Left lung (tissue), 10 donors: ENCODE data around the gene MORN1. TPM values are rescaled to one million over a fixed set of nuclear protein-coding genes. Genes with fewer than 3 reads are reported as not detected.

Source experiments
- ATAC-seq: fragments of 200-7000 bp; cut with Tn5 transposase; one replicate; pipeline ENCODE4 v1.9.1; 2020; ENCODE audit warnings: moderate library complexity
- DNase-seq, 4 donors: peaks; one replicate each; pipeline ENCODE4 v3.0.0-alpha.2; 2013 to 2020
- H3K27ac ChIP-seq, 2 donors: fragments of 200-600 bp; sonication (generic) in 1 of 2; one replicate each; pipeline versions ENCODE4 v1.5.0 to v1.8.0; 2020 to 2021
- H3K27me3 ChIP-seq, 2 donors: fragments of 200-600 bp; sonication (generic) in 1 of 2; one replicate each; pipeline versions ENCODE4 v1.5.0 to v1.8.0; 2020 to 2021
- H3K36me3 ChIP-seq, 2 donors: fragments of 200-600 bp; sonication (generic) in 1 of 2; one replicate each; pipeline versions ENCODE4 v1.5.0 to v1.8.0; 2020 to 2021
- H3K4me1 ChIP-seq, 2 donors: fragments of 200-600 bp; one replicate each; pipeline ENCODE4 v1.8.0; 2021
- H3K4me3 ChIP-seq, 2 donors: fragments of 200-600 bp; sonication (generic) in 1 of 2; one replicate each; pipeline versions ENCODE4 v1.5.0 to v1.8.0; 2020 to 2021; ENCODE audit warnings: mild to moderate bottlenecking in 1 of 2
- H3K9me3 ChIP-seq, 2 donors: fragments of 200-600 bp; sonication (generic) in 1 of 2; one replicate each; pipeline versions ENCODE4 v1.5.0 to v1.8.0; 2020 to 2021
- intact Hi-C, 2 donors: fragments of 100-400 bp; cut with DNase I; formaldehyde crosslinking; loops; one replicate each; pipeline versions ENCODE4 v1.11.2 to v1.14.2; 2022
- polyA plus RNA-seq, 6 donors: library from polyadenylated mRNA; unstranded; fragments of 120-200 nt; gene quantifications; one replicate each; pipeline ENCODE4 v1.2.1, GENCODE V29; 2013; ENCODE audit not compliant: insufficient read length in 6 of 6
- total RNA-seq, 2 donors: library from RNA; stranded (reverse); fragmentation: NEBNext Ultra II Directional; extraction: Animal tissue kit (Norgen Biotek cat#: 25700); gene quantifications; one replicate each; pipeline ENCODE4 v1.2.1, GENCODE V29; 2021
- TF ChIP-seq, protein P1 (sequence below), 2 donors: fragments of 200-600 bp; sonication (generic) in 1 of 2; IDR thresholded peaks; one replicate each; pipeline versions ENCODE4 v1.5.0 to v1.8.0; 2021; ENCODE audit warnings: antibody characterized with exemption in 2 of 2
- donor health status: DM: no; HTN: yes; CAD: no.
- donor health status: DM: no; HTN: no; CAD: no.

Gene MORN1
- total and polyA plus RNA-seq, 8 donors: 7.5 to 17.8 (median 14.1) TPM

DNA sequence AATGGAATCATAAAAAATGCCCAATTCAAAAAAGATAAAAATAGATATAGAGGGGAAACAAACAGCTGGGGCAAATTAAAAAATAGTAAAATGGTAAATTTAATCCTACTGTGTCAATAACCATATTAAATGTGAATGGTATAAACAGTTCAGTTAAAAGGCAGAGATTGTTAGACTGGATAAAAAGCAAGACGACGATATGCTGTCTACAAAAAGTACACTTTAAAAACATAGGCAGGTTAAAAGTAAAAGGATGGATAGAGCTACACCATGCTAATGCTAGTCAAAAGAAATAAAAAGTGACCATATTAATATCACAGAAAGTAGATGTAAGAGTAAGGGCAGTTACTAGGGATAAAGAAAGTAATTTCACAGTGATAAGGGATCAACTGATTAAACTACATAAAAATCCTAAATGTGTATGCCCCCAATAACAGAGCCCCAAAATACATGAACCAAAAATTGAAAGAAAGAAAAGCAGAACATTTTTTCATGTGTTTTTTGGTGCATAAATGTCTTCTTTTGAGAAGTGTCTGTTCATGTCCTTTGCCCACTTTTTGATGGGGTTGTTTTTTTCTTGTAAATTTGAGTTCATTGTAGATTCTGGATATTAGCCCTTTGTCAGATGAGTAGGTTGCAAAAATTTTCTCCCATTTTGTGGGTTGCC lies 27.4 kb downstream of the MORN1 start:
- no peaks in the 10 kb centered on the region for H3K36me3 ChIP-seq
- no peak for ATAC-seq
- TF ChIP-seq, protein P1, sequence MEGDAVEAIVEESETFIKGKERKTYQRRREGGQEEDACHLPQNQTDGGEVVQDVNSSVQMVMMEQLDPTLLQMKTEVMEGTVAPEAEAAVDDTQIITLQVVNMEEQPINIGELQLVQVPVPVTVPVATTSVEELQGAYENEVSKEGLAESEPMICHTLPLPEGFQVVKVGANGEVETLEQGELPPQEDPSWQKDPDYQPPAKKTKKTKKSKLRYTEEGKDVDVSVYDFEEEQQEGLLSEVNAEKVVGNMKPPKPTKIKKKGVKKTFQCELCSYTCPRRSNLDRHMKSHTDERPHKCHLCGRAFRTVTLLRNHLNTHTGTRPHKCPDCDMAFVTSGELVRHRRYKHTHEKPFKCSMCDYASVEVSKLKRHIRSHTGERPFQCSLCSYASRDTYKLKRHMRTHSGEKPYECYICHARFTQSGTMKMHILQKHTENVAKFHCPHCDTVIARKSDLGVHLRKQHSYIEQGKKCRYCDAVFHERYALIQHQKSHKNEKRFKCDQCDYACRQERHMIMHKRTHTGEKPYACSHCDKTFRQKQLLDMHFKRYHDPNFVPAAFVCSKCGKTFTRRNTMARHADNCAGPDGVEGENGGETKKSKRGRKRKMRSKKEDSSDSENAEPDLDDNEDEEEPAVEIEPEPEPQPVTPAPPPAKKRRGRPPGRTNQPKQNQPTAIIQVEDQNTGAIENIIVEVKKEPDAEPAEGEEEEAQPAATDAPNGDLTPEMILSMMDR (IDR thresholded peaks at IDR 0.05): no peak
- no peak overlapping the region for H3K4me3 ChIP-seq
- no peak for DNase-seq
- peaks cover 0 to 10% of the 10 kb centered on the region in 2 donors for H3K9me3 ChIP-seq
- H3K27ac ChIP-seq: no peak overlapping the region
- H3K27me3 ChIP-seq: no peaks in the 10 kb centered on the region
- no peaks in the 10 kb centered on the region for H3K4me1 ChIP-seq
- intact Hi-C loops: no loop called here

DNA sequence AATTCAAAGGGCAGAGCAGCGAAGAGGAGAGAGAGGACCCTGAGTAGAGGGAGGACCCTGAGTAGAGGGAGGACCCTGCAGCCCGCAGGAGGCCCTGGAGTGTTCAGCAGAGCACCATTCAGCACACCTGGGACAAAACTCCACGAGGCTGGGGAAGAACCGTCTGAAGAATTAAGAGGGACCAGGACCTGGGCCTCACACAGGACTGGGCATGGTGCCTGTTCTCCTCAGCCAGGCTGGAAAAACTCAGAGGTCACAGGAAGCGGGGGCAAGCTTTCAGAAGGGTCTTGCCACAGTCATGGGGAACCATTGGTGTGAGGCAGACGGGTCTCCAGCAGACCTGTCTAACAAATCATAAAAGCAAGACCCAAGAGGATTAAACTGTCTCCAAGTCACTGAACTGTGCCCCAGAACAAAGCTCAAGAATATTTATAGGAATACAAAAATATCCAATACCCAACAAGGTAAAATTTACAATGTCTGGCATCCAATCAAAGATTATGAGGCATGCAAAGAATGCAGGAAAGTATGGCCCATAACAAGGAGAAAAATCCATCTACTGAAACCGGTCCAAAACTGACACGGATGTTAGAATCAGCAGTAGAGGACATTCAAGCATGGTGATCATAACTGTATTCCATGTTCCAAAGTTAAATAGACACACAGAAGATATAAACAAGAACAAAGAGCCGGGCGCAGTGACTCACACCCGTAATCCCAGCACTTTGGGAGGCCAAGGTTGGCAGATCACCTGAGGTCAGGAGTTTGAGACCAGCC lies 30.6 kb downstream of the MORN1 start:
- H3K4me1 ChIP-seq: no peaks in the 10 kb centered on the region
- H3K36me3 ChIP-seq: no peaks in the 10 kb centered on the region
- no peak overlapping the region for H3K27ac ChIP-seq
- peaks cover 0 to 10% of the 10 kb centered on the region in 2 donors for H3K9me3 ChIP-seq
- no peaks in the 10 kb centered on the region for H3K27me3 ChIP-seq
- H3K4me3 ChIP-seq: no peak overlapping the region
- TF ChIP-seq, protein P1 (IDR thresholded peaks at IDR 0.05): no peak
- intact Hi-C loops: no loop called here
- DNase-seq (no peak), ATAC-seq (no peak)

DNA sequence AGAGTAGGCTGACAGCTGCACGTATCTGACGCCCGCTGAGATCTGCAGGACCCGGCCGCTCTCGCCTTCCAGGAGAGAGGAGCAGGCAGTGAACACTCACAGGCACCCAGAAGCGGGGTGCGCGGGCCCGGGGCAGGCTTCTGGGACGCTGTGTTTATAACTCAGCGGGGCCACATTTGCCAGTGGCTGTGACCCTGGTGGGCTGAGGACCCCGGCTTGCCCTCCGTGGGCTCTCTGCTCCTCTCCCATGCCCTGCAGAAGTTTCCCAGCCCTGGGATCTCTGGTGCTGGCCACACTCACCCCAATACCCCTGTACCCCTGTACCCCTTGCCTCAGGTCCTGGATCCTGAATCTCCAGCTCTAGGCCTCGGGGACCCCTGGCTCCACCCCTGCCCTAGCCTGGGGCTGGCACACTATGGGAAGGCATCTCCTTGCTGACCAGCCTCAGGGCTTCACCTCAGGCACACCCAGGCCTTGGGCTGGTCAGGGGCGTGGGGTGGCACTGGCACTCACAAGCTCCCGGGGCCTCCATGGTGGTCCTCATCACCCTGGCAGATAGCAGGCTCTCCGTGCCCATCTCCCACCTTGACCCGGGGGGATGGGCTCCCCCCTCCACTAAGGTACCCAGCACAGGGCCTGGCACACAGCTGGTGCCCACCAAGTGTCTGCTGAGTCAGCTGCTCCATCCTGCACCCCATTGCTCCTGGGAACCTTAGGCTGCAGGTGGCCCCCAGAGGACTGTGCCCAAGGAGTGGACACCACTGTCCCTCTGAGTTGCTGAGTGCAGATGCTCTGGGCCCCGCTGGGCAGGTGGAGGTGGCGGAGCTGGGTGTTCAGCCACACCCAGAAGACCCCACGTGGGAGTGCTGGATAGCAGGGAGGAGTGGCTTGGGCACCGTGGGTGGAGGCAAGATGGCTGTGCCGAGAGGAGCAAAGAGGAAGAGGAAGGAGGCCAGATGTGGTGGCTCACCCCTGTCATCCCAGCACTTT lies 32.4 kb downstream of the MORN1 start:
- Histone ChIP-seq H3K27ac (no peak overlapping the region), H3K4me1 (no peaks in the 10 kb centered on the region), H3K4me3 (no peak overlapping the region), H3K36me3 (no peaks in the 10 kb centered on the region), H3K9me3 (peaks cover 0 to 8% of the 10 kb centered on the region in 2 donors), H3K27me3 (peaks cover 0 to 8% of the 10 kb centered on the region in 2 donors)
- peak in 1 of 4 donors; percentile 66 for DNase-seq
- intact Hi-C loops: no loop called here
- ATAC-seq: no peak
- TF ChIP-seq, protein P1 (IDR thresholded peaks at IDR 0.05): no peak

DNA sequence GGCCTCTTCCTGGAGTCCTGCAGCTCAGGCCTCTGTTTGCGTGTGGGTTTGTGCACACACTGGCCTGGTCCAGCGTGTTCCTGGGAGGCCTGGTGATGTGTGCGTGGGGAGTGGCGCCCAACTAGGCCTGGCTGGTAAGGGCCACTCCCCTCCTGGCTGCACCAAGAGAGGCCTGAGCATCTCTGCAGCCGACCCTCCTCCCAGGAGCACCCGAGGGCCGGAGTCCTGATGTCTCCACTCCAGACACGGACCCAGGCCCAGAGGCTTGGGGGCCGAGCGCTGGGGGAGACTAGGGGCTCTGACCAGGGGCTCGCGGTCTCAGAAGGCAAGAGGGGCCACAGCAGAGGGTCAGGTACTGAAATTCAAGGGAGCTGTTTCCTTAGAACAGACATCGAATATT lies 33.3 kb downstream of the MORN1 start:
- H3K9me3 ChIP-seq: peaks cover 0 to under 1% of the 10 kb centered on the region in 2 donors
- peak in 1 of 4 donors; percentile 65 for DNase-seq
- H3K4me3 ChIP-seq: no peak overlapping the region
- no peak for ATAC-seq
- H3K4me1 ChIP-seq: no peaks in the 10 kb centered on the region
- peaks cover 0 to 8% of the 10 kb centered on the region in 2 donors for H3K27me3 ChIP-seq
- no peaks in the 10 kb centered on the region for H3K36me3 ChIP-seq
- H3K27ac ChIP-seq: no peak overlapping the region
- intact Hi-C loops: no loop called here
- TF ChIP-seq, protein P1 (IDR thresholded peaks at IDR 0.05): no peak
